DMS114 treated with DMSO at 0.1 percent for 48 hours (cell line): Measurements from ENCODE around the gene GNB3.

Experiments used
- DNase-seq: peaks from one replicate; lab custom pipeline; 2025; ENCODE audit not compliant: unreplicated experiment; lab: John Stamatoyannopoulos, UW

The GNB3 gene

DNA sequence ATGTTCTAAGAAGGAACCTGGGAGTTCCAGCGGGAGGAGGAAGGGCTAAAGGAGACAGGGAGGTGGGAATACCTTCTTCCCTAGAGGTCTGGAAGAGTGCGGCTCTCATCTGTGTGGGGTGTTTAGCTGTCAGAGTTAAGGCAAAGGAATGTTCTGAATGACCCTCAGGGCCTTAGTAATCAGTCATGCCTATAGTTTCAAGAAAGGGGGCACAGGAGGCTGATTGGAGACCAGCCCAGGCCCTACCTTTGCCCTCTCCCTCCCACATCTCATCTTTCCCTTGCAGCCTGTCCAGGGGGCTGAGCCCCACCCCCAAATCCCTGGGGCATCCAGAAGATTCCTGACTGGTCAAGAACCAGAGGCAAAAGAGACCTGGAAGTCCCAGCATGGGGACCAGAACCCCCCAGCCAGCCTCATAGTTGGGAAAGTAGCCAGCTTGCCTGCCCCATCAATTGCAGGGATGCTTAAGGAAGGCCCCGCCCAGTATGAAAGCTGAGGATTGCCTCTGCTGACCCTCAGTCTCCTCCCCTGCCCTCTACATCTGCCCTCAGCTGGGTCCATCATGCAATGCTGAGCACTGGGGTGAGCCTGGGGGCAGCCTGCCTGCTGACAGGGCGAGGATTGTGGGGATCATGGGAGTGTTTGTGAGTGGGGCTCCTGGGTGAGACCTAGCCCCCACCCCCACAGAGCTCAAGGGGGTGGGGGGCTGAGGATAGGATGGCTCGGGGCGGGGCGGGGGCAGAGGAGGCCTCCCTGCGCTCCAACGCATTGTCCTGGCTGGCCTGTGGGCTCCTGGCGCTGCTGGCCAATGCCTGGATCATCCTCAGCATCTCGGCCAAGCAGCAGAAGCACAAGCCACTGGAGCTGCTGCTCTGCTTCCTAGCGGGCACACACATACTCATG, 17.3 kb upstream of the GNB3 start:
- DNase-seq = no peak

DNA sequence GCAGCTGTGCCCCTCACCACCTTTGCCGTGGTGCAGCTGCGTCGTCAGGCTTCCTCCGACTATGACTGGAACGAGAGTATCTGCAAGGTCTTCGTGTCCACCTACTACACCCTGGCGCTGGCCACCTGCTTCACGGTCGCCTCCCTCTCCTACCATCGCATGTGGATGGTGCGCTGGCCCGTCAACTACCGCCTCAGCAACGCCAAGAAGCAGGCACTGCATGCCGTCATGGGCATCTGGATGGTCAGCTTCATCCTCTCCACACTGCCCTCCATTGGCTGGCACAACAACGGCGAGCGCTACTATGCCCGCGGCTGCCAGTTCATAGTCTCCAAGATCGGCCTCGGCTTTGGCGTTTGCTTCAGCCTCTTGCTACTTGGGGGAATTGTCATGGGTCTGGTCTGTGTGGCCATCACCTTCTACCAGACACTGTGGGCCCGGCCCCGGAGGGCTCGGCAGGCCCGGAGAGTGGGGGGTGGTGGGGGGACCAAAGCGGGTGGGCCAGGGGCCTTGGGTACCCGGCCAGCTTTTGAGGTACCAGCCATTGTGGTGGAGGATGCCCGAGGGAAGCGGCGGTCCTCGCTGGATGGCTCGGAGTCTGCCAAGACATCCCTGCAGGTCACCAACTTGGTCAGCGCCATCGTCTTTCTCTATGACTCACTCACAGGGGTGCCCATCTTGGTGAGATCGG, 16.5 kb upstream of the GNB3 start:
- DNase-seq = no peak

DNA sequence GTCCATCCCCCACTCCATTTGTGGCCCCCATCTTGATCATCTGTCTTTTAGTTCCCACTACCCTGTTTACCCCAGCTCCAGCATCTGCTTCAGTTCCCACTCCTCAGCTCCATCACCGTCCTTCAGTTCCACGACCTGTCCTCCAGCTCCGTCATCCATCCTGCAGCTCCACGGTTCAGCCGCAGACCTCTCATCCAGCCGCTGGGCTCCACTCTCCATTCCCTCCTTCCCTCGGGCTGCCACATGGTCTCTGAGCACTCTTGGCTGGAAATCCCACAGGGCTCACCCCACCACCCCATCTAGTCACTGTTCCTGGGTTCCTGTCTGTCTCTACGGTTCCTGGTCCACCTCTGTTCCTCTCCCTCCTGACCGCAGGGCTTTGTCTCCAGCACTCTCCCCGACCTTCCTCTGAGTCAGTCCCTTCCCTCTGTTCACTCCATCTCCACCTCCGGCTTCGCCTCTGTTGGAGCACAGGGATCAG, 15.8 kb upstream of the GNB3 start:
- DNase-seq = no peak

DNA sequence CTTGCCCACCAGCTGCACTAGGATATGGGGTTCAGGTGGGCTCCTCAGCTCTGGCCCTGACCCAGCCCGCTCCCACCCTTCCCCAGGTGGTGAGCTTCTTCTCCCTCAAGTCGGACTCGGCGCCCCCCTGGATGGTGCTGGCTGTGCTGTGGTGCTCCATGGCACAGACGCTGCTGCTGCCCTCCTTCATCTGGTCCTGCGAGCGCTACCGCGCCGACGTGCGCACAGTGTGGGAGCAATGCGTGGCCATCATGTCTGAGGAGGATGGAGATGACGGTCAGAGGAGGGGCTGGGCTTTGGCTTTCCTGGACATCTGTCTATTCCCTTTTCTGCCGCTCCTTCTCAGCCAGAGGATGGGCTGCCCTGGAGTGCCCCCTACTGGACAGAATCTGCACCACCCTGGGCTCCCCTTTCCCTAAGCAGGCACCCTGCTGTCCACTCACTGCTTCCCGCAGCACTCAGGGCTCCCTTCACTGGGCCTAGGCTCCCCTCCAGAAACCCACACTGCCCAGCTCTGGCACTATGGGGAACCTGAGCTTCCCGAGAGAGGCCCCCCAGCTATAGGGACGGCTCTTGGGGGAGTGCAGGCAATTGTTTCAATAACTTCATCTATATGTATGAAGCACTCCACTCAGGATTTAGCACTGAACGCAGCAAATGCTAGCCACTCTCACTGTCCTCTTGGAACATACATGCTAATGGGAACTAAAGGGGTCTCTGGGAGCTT, 15.2 kb upstream of the GNB3 start:
- DNase-seq = peak; percentile 85

DNA sequence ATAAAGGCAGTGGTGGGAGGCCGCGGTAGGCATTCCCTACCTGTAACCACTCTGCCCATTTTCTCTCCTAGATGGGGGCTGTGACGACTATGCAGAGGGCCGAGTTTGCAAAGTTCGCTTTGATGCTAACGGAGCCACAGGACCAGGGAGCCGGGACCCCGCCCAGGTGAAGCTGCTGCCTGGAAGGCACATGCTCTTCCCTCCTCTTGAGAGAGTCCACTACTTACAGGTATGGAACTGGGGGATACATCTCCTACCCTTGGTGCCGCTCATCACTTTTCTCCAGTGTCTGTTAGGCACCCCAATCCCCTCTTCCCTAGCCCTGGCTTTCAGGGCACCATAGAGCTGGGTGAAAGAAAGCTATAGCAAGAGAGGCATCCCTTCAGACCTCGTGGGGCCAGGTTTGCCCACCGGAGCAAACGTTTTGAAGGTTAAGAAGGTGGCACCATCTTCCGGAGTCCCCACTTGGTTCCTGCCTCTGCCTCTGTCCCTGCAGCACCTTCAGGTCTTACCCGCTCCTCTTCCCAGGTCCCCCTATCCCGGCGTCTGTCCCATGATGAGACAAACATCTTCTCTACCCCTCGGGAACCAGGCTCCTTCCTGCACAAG, 14.5 kb upstream of the GNB3 start:
- DNase-seq = no peak

DNA sequence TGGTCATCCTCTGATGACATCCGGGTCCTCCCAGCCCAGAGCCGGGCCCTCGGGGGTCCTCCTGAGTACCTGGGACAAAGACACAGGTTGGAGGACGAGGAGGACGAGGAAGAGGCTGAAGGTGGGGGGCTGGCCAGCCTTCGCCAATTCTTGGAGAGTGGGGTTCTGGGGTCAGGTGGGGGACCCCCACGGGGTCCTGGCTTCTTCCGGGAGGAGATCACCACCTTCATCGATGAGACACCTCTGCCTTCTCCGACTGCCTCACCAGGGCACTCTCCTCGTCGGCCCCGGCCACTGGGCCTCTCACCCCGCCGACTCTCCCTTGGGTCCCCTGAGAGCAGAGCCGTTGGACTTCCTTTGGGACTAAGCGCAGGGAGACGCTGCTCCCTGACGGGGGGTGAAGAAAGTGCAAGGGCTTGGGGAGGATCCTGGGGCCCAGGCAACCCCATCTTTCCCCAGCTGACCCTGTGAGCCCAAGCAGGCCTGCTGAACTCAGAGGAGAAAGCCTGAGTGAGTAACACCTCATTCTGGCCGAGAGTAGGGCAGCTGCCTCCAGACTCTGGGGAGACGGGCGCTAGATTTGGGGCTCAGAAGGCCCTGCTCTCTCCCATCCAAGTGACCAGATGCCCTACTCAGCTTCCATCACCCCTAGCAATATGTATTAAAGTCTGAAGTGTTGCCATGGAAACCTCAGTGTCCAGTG, 13.8 kb upstream of the GNB3 start:
- DNase-seq = no peak

DNA sequence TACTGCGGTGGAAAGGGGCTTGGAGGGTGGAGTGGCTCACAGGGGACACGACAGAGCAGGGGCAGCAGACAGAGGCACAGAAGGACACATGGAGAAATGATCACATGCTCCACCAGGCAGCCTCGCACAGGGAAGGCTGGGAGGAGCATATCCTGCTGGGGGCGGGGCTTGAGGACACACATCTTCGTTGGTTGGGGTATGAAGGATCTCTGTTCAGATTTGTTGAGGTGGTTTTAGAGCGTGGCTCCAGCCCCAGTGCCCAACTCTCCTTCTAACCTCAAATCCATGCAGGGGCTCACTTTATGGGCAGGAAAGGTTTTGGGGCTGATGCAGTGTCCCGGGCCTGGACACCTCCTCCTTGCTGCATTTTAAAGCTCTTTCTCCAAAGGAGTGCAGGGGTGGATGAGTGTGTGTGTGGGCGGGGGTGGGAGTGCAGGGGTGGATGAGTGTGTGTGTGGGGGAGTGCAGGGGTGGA, 13.3 kb upstream of the GNB3 start:
- peak; percentile 33 for DNase-seq

DNA sequence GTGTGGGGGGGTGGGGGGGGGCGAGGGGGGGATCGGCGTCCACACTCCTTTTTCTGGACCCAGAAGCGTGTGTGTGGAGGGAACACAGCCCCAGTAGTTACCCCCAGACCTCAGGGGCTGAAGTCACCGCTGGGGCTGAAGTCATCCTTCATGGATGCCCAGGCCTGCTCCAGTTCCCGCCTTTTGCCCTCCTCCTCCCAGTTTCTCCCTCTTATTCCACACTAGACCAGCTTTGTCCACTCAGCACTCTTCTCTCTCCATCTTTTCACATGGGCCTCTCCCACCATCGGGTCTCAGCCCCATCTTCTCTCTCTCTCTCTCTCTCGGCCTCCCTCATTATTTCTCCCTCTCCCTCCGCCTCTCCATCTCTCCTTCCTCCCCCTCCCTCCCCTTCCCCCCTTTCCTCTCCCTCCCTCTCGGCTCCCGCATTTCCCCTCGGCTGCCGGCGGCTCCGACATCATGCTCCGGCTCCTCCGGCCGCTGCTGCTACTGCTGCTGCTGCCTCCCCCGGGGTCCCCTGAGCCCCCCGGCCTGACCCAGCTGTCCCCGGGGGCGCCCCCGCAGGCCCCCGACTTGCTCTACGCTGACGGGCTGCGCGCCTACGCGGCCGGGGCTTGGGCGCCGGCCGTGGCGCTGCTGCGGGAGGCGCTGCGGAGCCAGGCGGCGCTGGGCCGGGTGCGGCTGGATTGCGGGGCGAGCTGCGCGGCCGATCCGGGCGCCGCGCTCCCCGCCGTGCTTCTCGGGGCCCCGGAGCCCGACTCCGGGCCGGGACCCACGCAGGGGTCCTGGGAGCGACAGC, 12.5 kb upstream of the GNB3 start, which contains the start of gene P3H3:
Gene P3H3 (plus strand): TSS at position 426 of the 799 bp plus-strand sequence. CDS start 34 bp downstream, at position 460.
- no peak for DNase-seq

DNA sequence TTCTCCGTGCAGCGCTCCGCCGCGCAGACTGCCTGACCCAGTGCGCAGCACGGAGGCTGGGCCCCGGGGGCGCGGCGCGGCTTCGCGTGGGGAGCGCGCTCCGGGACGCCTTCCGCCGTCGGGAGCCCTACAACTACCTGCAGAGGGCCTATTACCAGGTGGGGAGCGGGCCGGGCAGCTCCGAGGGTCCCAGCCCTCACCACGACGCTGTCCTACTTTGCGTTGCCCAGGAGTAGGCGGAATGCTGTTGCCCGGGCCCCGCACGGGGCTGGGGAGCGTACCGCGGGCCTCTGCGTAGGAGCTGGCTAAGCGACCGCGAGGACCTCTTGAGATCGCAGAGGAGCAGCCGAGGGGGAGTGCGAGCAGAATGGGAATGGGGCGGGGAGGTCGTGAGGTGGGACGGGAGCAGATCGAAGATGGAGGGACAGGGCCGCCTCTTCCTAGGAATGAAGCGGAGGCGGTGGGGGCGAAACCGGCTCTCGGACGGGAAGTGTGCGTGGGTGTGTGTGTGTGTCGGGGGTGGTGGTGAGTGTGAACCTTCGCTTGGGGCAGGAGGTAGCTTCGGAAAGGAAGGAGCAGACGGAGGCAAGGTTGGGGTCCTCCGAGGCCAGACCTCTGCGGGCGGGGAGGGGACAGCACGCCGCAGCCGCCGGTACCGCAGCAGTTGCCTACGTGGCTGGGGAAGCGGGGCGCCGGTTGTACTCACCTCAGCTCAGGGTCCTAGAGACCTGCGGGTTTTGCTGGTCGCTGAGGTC, 11.8 kb upstream of the GNB3 start:
- DNase-seq = peak; percentile 55

DNA sequence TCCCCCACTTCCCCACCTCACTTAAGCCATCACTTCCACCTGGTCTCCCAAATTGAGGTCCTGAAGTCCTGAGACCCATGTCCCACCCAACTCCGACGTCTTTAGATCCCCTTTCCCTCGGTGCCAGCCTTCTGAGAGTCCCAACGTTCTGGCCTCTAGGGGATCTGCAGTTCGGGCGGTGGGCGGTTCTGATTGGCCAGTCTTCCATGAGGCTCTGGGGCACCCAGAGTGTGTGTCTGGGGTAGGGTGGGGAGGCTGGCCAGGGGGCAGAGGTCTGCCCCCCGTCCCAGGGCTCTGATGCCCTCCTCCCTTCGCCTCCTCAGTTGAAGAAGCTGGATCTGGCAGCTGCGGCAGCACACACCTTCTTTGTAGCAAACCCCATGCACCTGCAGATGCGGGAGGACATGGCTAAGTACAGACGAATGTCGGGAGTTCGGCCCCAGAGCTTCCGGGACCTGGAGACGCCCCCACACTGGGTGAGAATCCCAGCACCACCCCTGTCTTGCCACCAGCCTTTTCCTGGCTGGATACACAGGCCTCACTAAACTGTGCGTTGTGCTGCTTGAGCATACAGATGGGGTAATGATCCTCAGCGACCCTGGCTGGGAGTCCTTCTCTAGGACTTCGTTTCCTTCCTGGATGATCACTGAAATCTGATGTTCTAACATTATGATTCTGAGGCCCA, 11.0 kb upstream of the GNB3 start:
- DNase-seq = no peak

DNA sequence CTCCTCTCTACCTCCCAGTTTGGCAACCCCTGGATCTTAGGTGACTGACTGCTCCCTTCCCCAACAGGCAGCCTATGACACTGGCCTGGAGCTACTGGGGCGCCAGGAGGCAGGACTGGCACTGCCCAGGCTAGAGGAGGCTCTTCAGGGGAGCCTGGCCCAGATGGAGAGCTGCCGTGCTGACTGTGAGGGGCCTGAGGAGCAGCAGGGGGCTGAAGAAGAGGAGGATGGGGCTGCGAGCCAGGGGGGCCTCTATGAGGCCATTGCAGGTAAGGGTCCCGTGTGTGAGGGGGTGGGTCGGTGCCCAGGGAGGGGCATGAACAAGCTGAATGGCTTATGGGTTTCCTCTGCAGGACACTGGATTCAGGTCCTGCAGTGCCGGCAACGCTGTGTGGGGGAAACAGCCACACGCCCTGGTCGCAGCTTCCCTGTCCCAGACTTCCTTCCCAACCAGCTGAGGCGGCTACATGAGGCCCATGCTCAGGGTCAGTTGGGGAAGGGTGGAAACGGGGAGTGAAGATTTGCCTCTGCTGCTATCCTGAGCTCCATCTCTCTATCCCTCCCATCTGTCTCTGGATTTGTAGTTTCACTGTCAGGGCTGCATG, 10.3 kb upstream of the GNB3 start:
- no peak for DNase-seq

DNA sequence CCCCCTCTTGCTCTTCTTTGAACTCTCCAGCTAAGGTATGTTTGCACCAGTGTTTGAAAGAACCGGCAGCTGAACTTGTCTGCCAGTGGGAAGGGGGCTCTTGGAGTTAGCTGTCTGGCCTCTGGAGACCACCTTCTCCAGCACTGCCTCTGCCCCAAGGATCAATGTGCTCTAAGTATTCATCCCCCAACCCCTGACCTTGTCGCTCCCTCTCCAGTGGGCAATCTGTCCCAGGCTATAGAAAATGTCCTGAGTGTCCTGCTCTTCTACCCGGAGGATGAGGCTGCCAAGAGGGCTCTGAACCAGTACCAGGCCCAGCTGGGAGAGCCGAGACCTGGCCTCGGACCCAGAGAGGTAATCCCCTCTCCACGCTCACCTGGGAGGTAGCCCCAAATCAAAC, 9.7 kb upstream of the GNB3 start:
- no peak for DNase-seq

DNA sequence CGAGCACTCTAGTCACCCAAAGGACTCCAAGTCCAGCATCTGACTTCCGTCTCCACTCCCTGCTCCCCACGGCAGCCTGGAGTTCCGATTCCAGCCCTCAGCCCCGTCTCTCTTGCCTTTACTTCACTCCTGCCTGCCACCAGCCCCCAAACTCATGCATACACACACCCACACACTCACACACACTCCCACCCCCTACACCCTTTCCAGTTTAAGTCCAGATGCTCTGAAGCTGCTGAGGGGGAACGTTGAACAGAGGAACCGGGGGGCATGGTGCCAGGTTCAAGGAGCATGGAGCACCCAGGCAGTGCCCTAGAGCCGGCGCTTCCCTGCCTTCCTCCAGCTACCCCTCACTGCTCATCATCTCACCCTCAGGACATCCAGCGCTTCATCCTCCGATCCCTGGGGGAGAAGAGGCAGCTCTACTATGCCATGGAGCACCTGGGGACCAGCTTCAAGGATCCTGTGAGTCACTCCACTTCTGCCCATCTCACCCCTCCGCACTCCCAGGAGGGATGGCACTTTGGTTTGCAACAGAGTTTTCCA, 9.2 kb upstream of the GNB3 start:
- DNase-seq = no peak

DNA sequence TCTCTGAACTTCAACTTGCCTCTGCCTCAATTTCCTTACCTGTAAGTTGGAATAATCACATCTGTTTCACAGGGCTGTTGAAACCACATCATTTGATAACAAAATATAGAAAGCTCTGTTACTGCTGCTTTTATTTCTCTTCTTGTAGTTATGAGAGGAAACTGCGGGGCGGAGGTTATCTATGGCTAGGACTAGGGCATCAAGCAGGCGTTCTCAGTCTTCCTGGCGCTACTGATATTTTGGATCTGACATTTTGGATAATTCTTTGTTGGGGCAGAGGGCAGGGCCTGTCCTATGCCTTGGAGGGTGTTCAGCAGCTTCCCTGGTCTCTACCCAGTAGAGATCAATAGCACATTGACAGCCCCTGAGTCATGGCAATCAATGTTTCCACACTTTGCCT, 8.6 kb upstream of the GNB3 start:
- DNase-seq = no peak

DNA sequence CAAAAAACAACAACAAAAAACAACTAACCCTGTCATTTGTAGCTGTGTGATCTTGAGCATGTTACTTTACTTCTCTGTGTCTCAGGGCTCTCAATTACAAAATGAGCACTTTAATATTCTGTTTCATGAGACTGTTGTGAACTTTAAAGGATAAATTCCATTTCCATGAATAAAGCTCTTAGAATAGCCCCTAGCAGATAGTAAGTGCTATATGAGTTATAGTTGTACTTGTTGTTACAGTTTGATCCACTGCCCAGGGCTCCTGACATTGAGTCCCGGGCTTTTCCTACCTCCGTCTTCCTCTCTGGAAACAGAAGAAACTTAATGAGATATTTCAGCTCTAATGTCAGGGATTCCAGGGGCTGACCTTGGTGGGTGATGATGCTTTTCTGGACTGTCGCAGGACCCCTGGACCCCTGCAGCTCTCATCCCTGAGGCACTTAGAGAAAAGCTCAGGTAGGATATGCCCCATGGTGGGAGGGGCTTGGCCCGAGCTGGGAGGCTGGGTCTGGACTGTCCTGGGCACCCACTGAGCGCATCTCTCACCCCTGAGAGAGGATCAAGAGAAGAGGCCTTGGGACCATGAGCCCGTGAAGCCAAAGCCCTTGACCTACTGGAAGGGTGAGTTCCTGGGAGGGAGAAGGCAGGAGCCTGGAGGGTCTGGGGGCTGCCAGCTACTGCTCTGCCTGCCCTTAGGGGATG, 7.4 kb upstream of the GNB3 start:
- no peak for DNase-seq

DNA sequence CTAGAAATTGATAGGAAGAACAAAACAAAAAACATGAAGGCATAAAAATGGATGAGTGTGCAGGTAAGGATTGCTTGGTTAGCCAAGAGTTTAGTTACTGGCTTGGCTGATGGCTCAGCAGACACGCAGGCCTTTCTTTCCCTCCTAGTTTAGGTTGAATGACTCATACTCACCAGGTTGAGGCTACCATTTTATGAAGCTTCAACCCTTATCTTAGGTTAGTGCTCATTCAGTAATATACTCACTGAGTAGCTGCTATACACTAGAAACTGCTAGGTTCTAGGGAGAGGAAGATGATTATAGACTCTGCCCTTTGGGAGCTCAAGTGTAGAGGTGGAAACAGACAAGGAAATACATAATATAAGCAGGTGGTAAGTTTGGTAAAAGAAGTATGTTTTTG, 6.5 kb upstream of the GNB3 start:
- no peak for DNase-seq

DNA sequence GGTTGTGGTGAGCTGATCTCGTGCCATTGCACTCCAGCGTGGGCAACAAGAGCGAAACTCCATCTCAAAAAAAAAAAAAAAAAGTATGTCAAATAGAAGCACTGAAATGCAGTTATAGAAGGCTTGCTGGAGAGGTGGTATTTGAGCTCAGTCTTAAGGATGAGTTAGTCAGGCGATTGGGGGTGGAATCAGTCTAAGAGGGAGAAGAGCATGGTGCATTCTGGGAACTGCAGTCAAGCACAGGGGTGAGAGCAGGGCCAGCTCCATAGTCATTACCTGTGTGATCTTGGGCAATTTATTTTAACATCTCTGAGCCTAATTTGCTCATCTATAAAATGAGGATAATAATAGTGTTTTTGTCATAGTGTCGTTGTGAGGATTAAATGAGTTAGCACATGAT, 5.9 kb upstream of the GNB3 start:
- DNase-seq = no peak
